ENCODE data around the gene CPED1. TPM values are rescaled to one million over a fixed set of nuclear protein-coding genes. Genes with fewer than 3 reads are reported as not detected.

The CPED1 gene
- total RNA-seq, 1 experiment from 2014 or later: 0.44 TPM

- ChIA-PET CTCF (no interaction called here), POLR2A (interaction anchor here (0.6 kb wide), 1 partner anchor 155 kb away, joined by 6 read pairs; the partner anchor contains the start of gene ING3)
- no peaks in the 10 kb centered on the region for H3K36me3 Mint-ChIP-seq
- peaks cover 35% of the 10 kb centered on the region for H3K4me1 Mint-ChIP-seq
- no peak overlapping the region for H3K4me3 Mint-ChIP-seq
- ATAC-seq (no peak), DNase-seq (ENCODE audit: low spot score) (no peak)
- no peak for TF ChIP-seq ERG (CRISPR knock-in tag; IDR thresholded peaks at IDR 0.05)
- TF ChIP-seq RELA (CRISPR knock-in tag; IDR thresholded peaks at IDR 0.05; ENCODE audit: borderline replicate concordance): no peak
- TF ChIP-seq SMAD3 (CRISPR knock-in tag; IDR thresholded peaks at IDR 0.05; ENCODE audit: borderline replicate concordance): no peak
- TF ChIP-seq SMAD4 (CRISPR knock-in tag; IDR thresholded peaks at IDR 0.05): no peak
- no peak for TF ChIP-seq CDX4 (CRISPR knock-in tag; IDR thresholded peaks at IDR 0.05; ENCODE audit: borderline replicate concordance)
- TF ChIP-seq GABPB1 (CRISPR knock-in tag; IDR thresholded peaks at IDR 0.05): no peak
- no peak for TF ChIP-seq ZNF423 (CRISPR knock-in tag; IDR thresholded peaks at IDR 0.05)
- no peak for TF ChIP-seq ZNF232 (CRISPR knock-in tag; IDR thresholded peaks at IDR 0.05)
- no peak for TF ChIP-seq TCF7 (CRISPR knock-in tag; IDR thresholded peaks at IDR 0.05; ENCODE audit: low read depth)
- H3K9me3 Mint-ChIP-seq: no peaks in the 10 kb centered on the region
- H3K27ac Mint-ChIP-seq: no peak overlapping the region
- H3K27me3 Mint-ChIP-seq (ENCODE audit: low read depth): no peaks in the 10 kb centered on the region
Measured at GRCh38 chr7:121105262-121105661, 116.8 kb downstream of the CPED1 start.

- H3K27me3 Mint-ChIP-seq (ENCODE audit: low read depth): no peaks in the 10 kb centered on the region
- ChIA-PET CTCF (interaction anchor here (0.6 to 2.6 kb wide), 22 partner anchors 8 to 924 kb away, joined by 3 to 28 read pairs (median 4); partner anchors contain the start of gene CPED1), POLR2A (interaction anchor here (1.0 kb wide), 1 partner anchor 158 kb away, joined by 3 read pairs; the partner anchor contains the start of gene ING3)
- DNase-seq (ENCODE audit: low spot score) (no peak), ATAC-seq (peak; percentile 88)
- no peak overlapping the region for H3K4me3 Mint-ChIP-seq
- H3K36me3 Mint-ChIP-seq: no peaks in the 10 kb centered on the region
- no peak overlapping the region for H3K27ac Mint-ChIP-seq
- no peaks in the 10 kb centered on the region; the same call in 1 of the 2 replicates for H3K9me3 Mint-ChIP-seq
- TF ChIP-seq CTCF (IDR thresholded peaks at IDR 0.05) (peak; percentile 69), GABPB1 (CRISPR knock-in tag; IDR thresholded peaks at IDR 0.05) (no peak), ZNF138 (CRISPR knock-in tag; conservative IDR thresholded peaks at IDR 0.05) (no peak), SMAD4 (CRISPR knock-in tag; IDR thresholded peaks at IDR 0.05) (no peak)
- H3K4me1 Mint-ChIP-seq: peaks cover 16% of the 10 kb centered on the region
Measured at GRCh38 chr7:121107923-121108498, 119.5 kb downstream of the CPED1 start.

- H3K9me3 Mint-ChIP-seq: no peaks in the 10 kb centered on the region; the same call in 1 of the 2 replicates
- H3K4me1 Mint-ChIP-seq: peaks cover 9% of the 10 kb centered on the region
- H3K27ac Mint-ChIP-seq: no peak overlapping the region; the same call in 1 of the 2 replicates
- H3K36me3 Mint-ChIP-seq: no peaks in the 10 kb centered on the region
- ATAC-seq (peak; percentile 70; the same call in 1 of the 2 replicates), DNase-seq (ENCODE audit: low spot score) (no peak)
- H3K27me3 Mint-ChIP-seq (ENCODE audit: low read depth): no peaks in the 10 kb centered on the region
- CTCF ChIA-PET: interaction anchor here (1.6 kb wide), 1 partner anchor 311 kb away, joined by 5 read pairs; no protein-coding TSS in a partner anchor
- H3K4me3 Mint-ChIP-seq: no peak overlapping the region
- no peak for TF ChIP-seq FOXJ3 (CRISPR knock-in tag; IDR thresholded peaks at IDR 0.05; ENCODE audit: borderline replicate concordance)
- POLR2A ChIA-PET: no interaction called here
Measured at GRCh38 chr7:121109145-121109544, 120.6 kb downstream of the CPED1 start.

- DNase-seq (ENCODE audit: low spot score): no peak
- POLR2A ChIA-PET: no interaction called here
- TF ChIP-seq CREB1 (CRISPR knock-in tag; IDR thresholded peaks at IDR 0.05): no peak
- TF ChIP-seq NFE2L1 (CRISPR knock-in tag; IDR thresholded peaks at IDR 0.05): no peak
- no peak for TF ChIP-seq ZNF532 (CRISPR knock-in tag; IDR thresholded peaks at IDR 0.05; ENCODE audit: borderline replicate concordance)
- no peak for TF ChIP-seq FOXP1 (CRISPR knock-in tag; IDR thresholded peaks at IDR 0.05; ENCODE audit: borderline replicate concordance)
Measured at GRCh38 chr7:121113288-121113687, 124.8 kb downstream of the CPED1 start.

More at GRCh38 chr7:121113288-121113687, 124.8 kb downstream of the CPED1 start:
- no peak for ATAC-seq
- Mint-ChIP-seq H3K36me3 (no peaks in the 10 kb centered on the region), H3K4me1 (peaks cover 9% of the 10 kb centered on the region), H3K27me3 (ENCODE audit: low read depth) (no peaks in the 10 kb centered on the region), H3K9me3 (no peaks in the 10 kb centered on the region; the same call in 1 of the 2 replicates), H3K4me3 (no peak overlapping the region), H3K27ac (no peak overlapping the region)
- CTCF ChIA-PET: no interaction called here

All from WTC11 (cell line).